Thyroid gland (tissue), 4 donors: Measurements from ENCODE around the gene IZUMO2. TPM values are rescaled to one million over a fixed set of nuclear protein-coding genes. Genes with fewer than 3 reads are reported as not detected.
A peak's percentile ranks its signal among the peaks of the same experiment; 100 is the strongest.
"Not testable (repeated sequence)": the region's sequence is repeated elsewhere in the genome, so short reads cannot be mapped to it uniquely, and the experiment has no call there.

Experiments
- DNase-seq, 2 donors: peaks; one replicate each; pipeline ENCODE4 v3.0.0-alpha.2; 2019
- H3K27ac ChIP-seq, 3 donors: fragments of 200-600 bp; sonication (generic); 1 replicate in 2 of 3; 2 replicates in 1 of 3; pipeline ENCODE4 v1.5.1; 2016 to 2019; ENCODE audit warnings: mild to moderate bottlenecking in 1 of 3, moderate library complexity in 1 of 3
- H3K27me3 ChIP-seq: fragments of 200-600 bp; sonication (generic); one replicate; pipeline ENCODE4 v1.5.1; 2019
- H3K36me3 ChIP-seq, 2 donors: fragments of 200-600 bp; sonication (generic); one replicate each; pipeline ENCODE4 v1.5.1; 2016 to 2019
- H3K4me1 ChIP-seq, 2 donors: fragments of 200-600 bp; sonication (generic); one replicate each; pipeline ENCODE4 v1.5.1; 2017 to 2019
- H3K4me3 ChIP-seq, 3 donors: fragments of 200-600 bp; sonication (generic); replicated peaks in 1 of 3; 1 replicate in 2 of 3; 2 replicates in 1 of 3; pipeline ENCODE4 v1.5.1; 2016; ENCODE audit warnings: mild to moderate bottlenecking in 1 of 3
- H3K9me3 ChIP-seq: fragments of 200-600 bp; sonication (generic); one replicate; pipeline ENCODE4 v1.5.1; 2017
- CTCF ChIP-seq, 6 experiments: fragments of 200-600 bp in 3 of 6; fragments of 450-650 bp in 3 of 6; sonication (generic) in 3 of 6; IDR thresholded peaks; one replicate each; pipeline ENCODE4 v1.5.1; 2016 to 2019; ENCODE audit warnings: antibody characterized with exemption in 6 of 6, mild to moderate bottlenecking in 2 of 6, inconsistent platforms in 1 of 6, moderate library complexity in 1 of 6
- POLR2A ChIP-seq, 2 donors: fragments of 450-650 bp; IDR thresholded peaks; one replicate each; pipeline ENCODE4 v1.6.1; 2017; ENCODE audit warnings: antibody characterized with exemption in 2 of 2, mild to moderate bottlenecking in 2 of 2, moderate library complexity in 1 of 2
- WGBS, 2 donors: methylation state at CpG; one replicate each; pipeline ENCODE4 v1.1.5; 2017; 5-methylcytosine and 5-hydroxymethylcytosine counted together
- intact Hi-C: fragments of 100-400 bp; cut with DNase I; formaldehyde crosslinking; loops from one replicate; pipeline ENCODE4 v1.15.1; 2023
- total RNA-seq, 4 donors: library from RNA; depleted of rRNA; stranded (reverse); fragments of >200 nt; gene quantifications; one replicate each; pipeline ENCODE4 v1.2.3, GENCODE V29; 2016

IZUMO2 gene
- total RNA-seq, 4 donors from 2014 or later = not detected

GRCh38 chr19:50136603-50137365 is 26.3 kb downstream of the IZUMO2 start:
- 22 to 23% methylated on average over 22 to 23 of the region's 23 CpGs for WGBS, 2 donors
- DNase-seq = peak; percentile 50 to 53
- H3K27me3 ChIP-seq, H3K36me3 ChIP-seq, H3K4me1 ChIP-seq, H3K4me3 ChIP-seq, H3K27ac ChIP-seq, H3K9me3 ChIP-seq, intact Hi-C loops: not testable (repeated sequence)
- TF ChIP-seq POLR2A (IDR thresholded peaks at IDR 0.05) = peak in 1 of 2 donors; percentile 34

- TF ChIP-seq CTCF (IDR thresholded peaks at IDR 0.05) = peak in 1 of 6 experiments; percentile 9
- H3K4me1 ChIP-seq, H3K27me3 ChIP-seq, intact Hi-C loops, H3K9me3 ChIP-seq, H3K36me3 ChIP-seq, H3K4me3 ChIP-seq, H3K27ac ChIP-seq: not testable (repeated sequence)
- 80 to 82% methylated on average over 10 of the region's 10 CpGs for WGBS, 2 donors
- peak in 1 of 2 donors; percentile 9 for DNase-seq
Observed at GRCh38 chr19:50135856-50136602, 27.1 kb downstream of the IZUMO2 start.

GRCh38 chr19:50134777-50135719 is 28.0 kb downstream of the IZUMO2 start:
- H3K27ac ChIP-seq, DNase-seq, intact Hi-C loops, H3K27me3 ChIP-seq, H3K4me3 ChIP-seq, H3K36me3 ChIP-seq, H3K4me1 ChIP-seq, H3K9me3 ChIP-seq: not testable (repeated sequence)
- 81 to 83% methylated on average over 19 to 21 of the region's 21 CpGs for WGBS, 2 donors

- H3K9me3 ChIP-seq, H3K36me3 ChIP-seq, H3K27ac ChIP-seq, H3K4me1 ChIP-seq, DNase-seq, H3K27me3 ChIP-seq, intact Hi-C loops, H3K4me3 ChIP-seq: not testable (repeated sequence)
- WGBS, 2 donors = 69 to 72% methylated on average over 19 to 25 of the region's 31 CpGs
Observed at GRCh38 chr19:50133518-50134492, 29.3 kb downstream of the IZUMO2 start.

- DNase-seq, H3K9me3 ChIP-seq, intact Hi-C loops, H3K4me3 ChIP-seq, H3K27me3 ChIP-seq, H3K27ac ChIP-seq, H3K36me3 ChIP-seq, H3K4me1 ChIP-seq: not testable (repeated sequence)
- no CpG with 5 or more reads among the region's 13 CpGs for WGBS, 2 donors
Observed at GRCh38 chr19:50104012-50104411, 59.1 kb downstream of the IZUMO2 start.

GRCh38 chr19:50103405-50103804 is 59.7 kb downstream of the IZUMO2 start:
- H3K36me3 ChIP-seq, DNase-seq, H3K4me3 ChIP-seq, H3K4me1 ChIP-seq, H3K27me3 ChIP-seq, H3K9me3 ChIP-seq, H3K27ac ChIP-seq, intact Hi-C loops: not testable (repeated sequence)
- WGBS, 2 donors = no CpG with 5 or more reads among the region's 13 CpGs

Other genes with a start within 250 kb of the IZUMO2 start
- gene ATF5, start 234.1 kb downstream of the IZUMO2 start, total RNA-seq = 10 to 100 TPM in 1 of 4 donors, 1 to 10 TPM in 3; 6.3 to 17.9 (median 8.0) TPM
- 10 to 100 TPM; 27.5 to 32.3 (median 30.5) TPM for gene NUP62, start 233.8 kb downstream of the IZUMO2 start, total RNA-seq
- gene SIGLEC11, start 202.1 kb downstream of the IZUMO2 start, total RNA-seq = 1 to 10 TPM in 2 of 4 donors, under 1 TPM in 2; 0.33 to 1.7 (median 0.92) TPM
- gene VRK3, start 137.9 kb downstream of the IZUMO2 start, total RNA-seq = 10 to 100 TPM; 34.7 to 52.1 (median 46.8) TPM
- gene ZNF473, start 137.3 kb downstream of the IZUMO2 start, total RNA-seq = 10 to 100 TPM in 3 of 4 donors, 1 to 10 TPM in 1; 7.7 to 15.5 (median 10.5) TPM
- 100 to 1,000 TPM; 130 to 361 (median 183) TPM for gene MYH14, start 40.3 kb upstream of the IZUMO2 start, total RNA-seq
- gene KCNC3, start 166.1 kb upstream of the IZUMO2 start, total RNA-seq = 10 to 100 TPM in 3 of 4 donors, 1 to 10 TPM in 1; 5.9 to 32.8 (median 17.2) TPM
- gene NAPSA, start 202.4 kb upstream of the IZUMO2 start, total RNA-seq = 1 to 10 TPM in 2 of 4 donors, under 1 TPM in 2; 0.46 to 3.4 (median 1.5) TPM
- 100 to 1,000 TPM in 2 of 4 donors, 10 to 100 TPM in 2; 76.4 to 114 (median 100) TPM for gene NR1H2, start 213.2 kb upstream of the IZUMO2 start, total RNA-seq
- 10 to 100 TPM; 12.9 to 27.5 (median 19.0) TPM for gene POLD1, start 221.1 kb upstream of the IZUMO2 start, total RNA-seq